ENCODE measurements around the gene CPXM1.

Gene CPXM1

DNA sequence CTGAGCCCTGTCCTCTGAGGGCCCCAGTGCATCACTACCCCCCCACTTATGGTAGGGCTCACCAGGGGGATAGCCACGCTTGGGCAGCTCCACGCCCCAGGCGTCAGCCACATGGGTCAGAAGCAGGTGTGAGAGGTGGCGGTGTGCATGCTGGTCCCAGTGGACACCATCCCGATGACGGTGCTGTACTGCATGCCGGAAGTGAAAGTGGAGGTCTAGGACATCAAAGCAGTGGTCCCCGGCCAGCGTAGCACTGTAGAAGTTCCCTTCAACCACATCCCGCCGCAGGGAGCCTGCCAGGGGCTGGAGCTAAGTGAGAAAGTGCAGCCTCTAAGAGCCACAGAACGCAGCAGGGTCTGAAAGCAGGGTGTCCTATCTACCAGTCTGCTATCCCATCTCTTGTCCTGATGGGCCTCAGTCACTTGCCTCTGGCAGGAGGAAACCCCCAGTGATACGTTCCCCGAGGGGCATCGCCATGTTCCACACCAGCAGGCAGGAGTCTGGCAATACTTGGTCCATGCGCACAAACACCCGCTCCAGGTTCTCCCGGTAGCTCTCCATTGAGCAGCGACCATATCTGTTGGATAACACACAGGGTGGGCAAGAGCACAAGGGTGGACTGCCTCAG is 37.9 kb upstream of the CPXM1 start:
- Histone ChIP-seq H3F3A (ENCODE audit: insufficient read depth) (no peaks in the 10 kb centered on the region), H2AFZ (ENCODE audit: low read depth, low read length, severe bottlenecking) (no peak overlapping the region), H3K9me3 (ENCODE audit: insufficient read depth, low read length) (no peaks in the 10 kb centered on the region), H3K79me2 (ENCODE audit: insufficient read depth, low read length) (peaks cover 4% of the 10 kb centered on the region; the same call in 1 of the 2 replicates), H3K4me3 (ENCODE audit: insufficient read depth, low read length, poor library complexity, severe bottlenecking) (no peak overlapping the region), H3K9ac (ENCODE audit: low read length) (no peak overlapping the region), H3K27me3 (ENCODE audit: low read length) (no peaks in the 10 kb centered on the region), H4K20me1 (ENCODE audit: low read depth, low read length) (no peaks in the 10 kb centered on the region), H3K27ac (ENCODE audit: low read depth, low read length) (no peak overlapping the region), H3K4me2 (ENCODE audit: low read depth, low read length, poor library complexity, severe bottlenecking) (no peak overlapping the region), H3K9me2 (replicated peaks; ENCODE audit: insufficient read depth, low read length) (no peaks in the 10 kb centered on the region), H3K36me3 (ENCODE audit: low read length) (no peaks in the 10 kb centered on the region)
- TF ChIP-seq, protein P1, sequence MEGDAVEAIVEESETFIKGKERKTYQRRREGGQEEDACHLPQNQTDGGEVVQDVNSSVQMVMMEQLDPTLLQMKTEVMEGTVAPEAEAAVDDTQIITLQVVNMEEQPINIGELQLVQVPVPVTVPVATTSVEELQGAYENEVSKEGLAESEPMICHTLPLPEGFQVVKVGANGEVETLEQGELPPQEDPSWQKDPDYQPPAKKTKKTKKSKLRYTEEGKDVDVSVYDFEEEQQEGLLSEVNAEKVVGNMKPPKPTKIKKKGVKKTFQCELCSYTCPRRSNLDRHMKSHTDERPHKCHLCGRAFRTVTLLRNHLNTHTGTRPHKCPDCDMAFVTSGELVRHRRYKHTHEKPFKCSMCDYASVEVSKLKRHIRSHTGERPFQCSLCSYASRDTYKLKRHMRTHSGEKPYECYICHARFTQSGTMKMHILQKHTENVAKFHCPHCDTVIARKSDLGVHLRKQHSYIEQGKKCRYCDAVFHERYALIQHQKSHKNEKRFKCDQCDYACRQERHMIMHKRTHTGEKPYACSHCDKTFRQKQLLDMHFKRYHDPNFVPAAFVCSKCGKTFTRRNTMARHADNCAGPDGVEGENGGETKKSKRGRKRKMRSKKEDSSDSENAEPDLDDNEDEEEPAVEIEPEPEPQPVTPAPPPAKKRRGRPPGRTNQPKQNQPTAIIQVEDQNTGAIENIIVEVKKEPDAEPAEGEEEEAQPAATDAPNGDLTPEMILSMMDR (IDR thresholded peaks at IDR 0.05; ENCODE audit: insufficient read depth, low read length, poor library complexity, severe bottlenecking), result no peak
- no peak for TF ChIP-seq EZH2phosphoT487 (conservative IDR thresholded peaks at IDR 0.05; ENCODE audit: low read length)

DNA sequence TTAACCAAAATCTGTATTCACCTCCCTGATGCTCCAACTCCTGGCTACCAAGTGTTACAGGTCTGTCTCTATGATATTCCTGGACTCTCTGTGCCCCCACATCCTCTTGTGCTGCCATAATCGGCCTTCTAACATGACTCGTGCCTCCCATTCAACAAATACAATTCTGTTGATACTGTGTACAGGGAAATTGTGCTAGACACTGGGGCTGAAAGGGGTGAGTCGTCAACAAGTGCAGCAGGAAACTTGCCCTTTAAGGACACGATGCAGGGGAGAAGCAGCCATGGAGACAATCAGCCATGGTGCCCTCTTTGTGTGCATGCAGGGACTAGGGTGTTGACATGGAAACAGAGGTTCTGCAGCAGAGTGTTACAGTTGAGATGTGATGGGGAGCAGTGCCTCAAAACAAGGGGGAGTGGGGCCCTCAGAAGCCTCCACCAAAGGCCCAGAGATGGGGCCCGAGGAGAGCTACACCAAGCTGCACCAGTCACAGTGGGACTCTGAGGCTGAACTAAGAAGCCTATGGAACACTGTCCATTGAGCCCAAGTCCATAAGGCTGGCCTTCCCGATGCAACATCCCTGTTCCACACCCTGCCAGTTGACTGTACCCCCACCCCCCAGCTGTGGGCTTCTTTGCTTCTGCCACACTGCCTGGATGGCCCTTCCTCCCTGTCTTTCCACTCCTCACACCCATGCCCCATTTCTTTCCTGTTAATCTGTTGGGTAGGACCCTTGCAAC is 37.0 kb upstream of the CPXM1 start:
- no peak overlapping the region for H3K4me2 ChIP-seq (ENCODE audit: low read depth, low read length, poor library complexity, severe bottlenecking)
- no peaks in the 10 kb centered on the region for H4K20me1 ChIP-seq (ENCODE audit: low read depth, low read length)
- no peaks in the 10 kb centered on the region for H3K9me2 ChIP-seq (replicated peaks; ENCODE audit: insufficient read depth, low read length)
- H3K36me3 ChIP-seq (ENCODE audit: low read length), result no peaks in the 10 kb centered on the region
- no peak overlapping the region for H3K4me3 ChIP-seq (ENCODE audit: insufficient read depth, low read length, poor library complexity, severe bottlenecking)
- no peaks in the 10 kb centered on the region for H3K27me3 ChIP-seq (ENCODE audit: low read length)
- peaks cover 4% of the 10 kb centered on the region; the same call in 1 of the 2 replicates for H3K79me2 ChIP-seq (ENCODE audit: insufficient read depth, low read length)
- H3F3A ChIP-seq (ENCODE audit: insufficient read depth), result no peaks in the 10 kb centered on the region
- no peaks in the 10 kb centered on the region for H3K9me3 ChIP-seq (ENCODE audit: insufficient read depth, low read length)
- no peak overlapping the region for H3K9ac ChIP-seq (ENCODE audit: low read length)
- TF ChIP-seq, protein P1 (IDR thresholded peaks at IDR 0.05; ENCODE audit: insufficient read depth, low read length, poor library complexity, severe bottlenecking), result no peak
- no peak for TF ChIP-seq EZH2phosphoT487 (conservative IDR thresholded peaks at IDR 0.05; ENCODE audit: low read length)
- H2AFZ ChIP-seq (ENCODE audit: low read depth, low read length, severe bottlenecking), result no peak overlapping the region
- H3K27ac ChIP-seq (ENCODE audit: low read depth, low read length), result no peak overlapping the region

- no peaks in the 10 kb centered on the region for H4K20me1 ChIP-seq (ENCODE audit: low read depth, low read length)
- H3K27ac ChIP-seq (ENCODE audit: low read depth, low read length), result no peak overlapping the region
- no peaks in the 10 kb centered on the region for H3K27me3 ChIP-seq (ENCODE audit: low read length)
- no peak overlapping the region for H3K9ac ChIP-seq (ENCODE audit: low read length)
- no peak overlapping the region for H2AFZ ChIP-seq (ENCODE audit: low read depth, low read length, severe bottlenecking)
- no peaks in the 10 kb centered on the region for H3K9me2 ChIP-seq (replicated peaks; ENCODE audit: insufficient read depth, low read length)
- no peaks in the 10 kb centered on the region for H3K9me3 ChIP-seq (ENCODE audit: insufficient read depth, low read length)
- no peak overlapping the region for H3K4me2 ChIP-seq (ENCODE audit: low read depth, low read length, poor library complexity, severe bottlenecking)
- no peaks in the 10 kb centered on the region for H3F3A ChIP-seq (ENCODE audit: insufficient read depth)
- no peak overlapping the region for H3K4me3 ChIP-seq (ENCODE audit: insufficient read depth, low read length, poor library complexity, severe bottlenecking)
- TF ChIP-seq EZH2phosphoT487 (conservative IDR thresholded peaks at IDR 0.05; ENCODE audit: low read length), result no peak
- TF ChIP-seq, protein P1 (IDR thresholded peaks at IDR 0.05; ENCODE audit: insufficient read depth, low read length, poor library complexity, severe bottlenecking), result no peak
- H3K36me3 ChIP-seq (ENCODE audit: low read length), result no peaks in the 10 kb centered on the region
- no peaks in the 10 kb centered on the region for H3K79me2 ChIP-seq (ENCODE audit: insufficient read depth, low read length)
Observed at GRCh38 chr20:2836035-2836434, 35.6 kb upstream of the CPXM1 start.
